GM23248 (cell line): ENCODE measurements around the gene IGFBP6.

Source experiments
- EZH2 ChIP-seq: fragments of 200-600 bp; sonication (generic); IDR thresholded peaks from 2 replicates; pipeline ENCODE4 v1.6.1; 2018; ENCODE audit warnings: antibody characterized with exemption, mild to moderate bottlenecking; ENCODE audit not compliant: insufficient read depth, poor library complexity, severe bottlenecking
- EZH2phosphoT487 ChIP-seq: fragments of 200-600 bp; sonication (generic); IDR thresholded peaks from 2 replicates; pipeline ENCODE4 v1.6.1; 2018; ENCODE audit warnings: antibody characterized with exemption, moderate library complexity, mild to moderate bottlenecking, low read depth; ENCODE audit not compliant: insufficient read depth

DNA sequence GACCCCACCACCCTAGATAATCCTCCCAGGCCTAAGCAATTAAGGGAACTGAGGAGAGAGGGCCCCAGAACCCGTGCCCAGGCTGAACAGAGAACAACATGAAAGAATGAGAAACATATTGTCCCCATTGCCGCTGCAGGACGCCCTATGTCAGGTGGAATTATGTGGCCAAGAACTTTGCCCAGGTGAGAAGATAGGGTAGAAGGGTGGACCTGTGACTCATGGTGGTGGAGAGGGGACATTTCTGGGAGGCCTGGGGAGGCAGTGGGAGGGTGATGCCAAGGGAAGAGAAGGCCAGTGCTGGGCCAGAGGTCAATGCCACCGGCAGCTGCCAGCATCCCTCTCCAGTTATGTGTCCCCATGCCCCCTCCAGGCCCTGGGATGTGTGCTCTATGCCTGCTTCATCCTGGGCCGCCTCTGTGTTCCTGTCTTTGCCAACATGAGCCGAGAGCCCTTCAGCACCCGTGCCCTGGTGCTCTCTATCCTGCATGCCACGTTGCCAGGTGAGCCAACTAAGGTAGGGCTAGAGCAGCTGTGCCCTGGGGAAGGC is 21.4 kb downstream of the IGFBP6 start:
- TF ChIP-seq EZH2: no peak
- no peak for TF ChIP-seq EZH2phosphoT487
